NCI-H1436 (cell line): ENCODE results near the gene NDUFA11.

Experiments used
- DNase-seq: peaks from one replicate; lab custom pipeline; 2025; lab: John Stamatoyannopoulos, UW

Gene NDUFA11

DNA sequence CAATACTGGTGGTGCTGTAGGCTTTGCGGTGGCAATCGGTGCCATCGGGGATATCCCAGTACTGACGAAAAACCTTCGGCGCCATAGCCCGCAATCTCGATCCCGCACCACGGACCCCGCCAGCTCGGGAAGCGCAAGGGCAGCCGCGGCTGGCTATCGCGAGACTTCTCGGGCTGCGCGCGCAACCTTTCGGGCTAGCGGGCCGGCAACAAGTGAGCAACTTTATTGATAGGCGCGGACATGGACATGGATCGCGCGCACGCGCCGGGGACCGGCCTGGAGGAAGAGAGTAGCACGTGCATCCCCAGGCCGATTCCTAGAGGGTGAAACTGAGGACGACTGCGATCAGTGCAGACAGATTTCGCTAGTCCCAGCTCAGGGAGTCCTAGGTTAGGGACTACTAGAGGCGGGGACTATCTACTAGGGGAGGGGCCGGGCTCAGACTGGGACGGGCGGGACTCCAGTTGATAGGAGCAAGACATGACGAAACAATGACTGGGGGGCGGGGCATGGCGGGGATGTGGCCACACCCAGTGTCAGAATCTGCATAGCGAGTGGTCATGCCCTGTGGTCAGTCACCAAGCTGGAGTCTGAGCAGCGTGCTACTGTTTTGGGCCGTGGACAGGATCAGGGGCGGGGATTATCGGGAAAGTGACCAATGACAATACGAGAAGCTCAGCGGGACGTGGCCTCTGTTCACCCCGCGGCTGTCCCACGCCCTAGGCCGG is at the start of gene NDUFA11:
Gene NDUFA11, minus strand, starts transcription at position 167 of the 728 bp plus-strand sequence. Its CDS starts 82 bp downstream, at position 85.
- DNase-seq = peak; percentile 93

DNA sequence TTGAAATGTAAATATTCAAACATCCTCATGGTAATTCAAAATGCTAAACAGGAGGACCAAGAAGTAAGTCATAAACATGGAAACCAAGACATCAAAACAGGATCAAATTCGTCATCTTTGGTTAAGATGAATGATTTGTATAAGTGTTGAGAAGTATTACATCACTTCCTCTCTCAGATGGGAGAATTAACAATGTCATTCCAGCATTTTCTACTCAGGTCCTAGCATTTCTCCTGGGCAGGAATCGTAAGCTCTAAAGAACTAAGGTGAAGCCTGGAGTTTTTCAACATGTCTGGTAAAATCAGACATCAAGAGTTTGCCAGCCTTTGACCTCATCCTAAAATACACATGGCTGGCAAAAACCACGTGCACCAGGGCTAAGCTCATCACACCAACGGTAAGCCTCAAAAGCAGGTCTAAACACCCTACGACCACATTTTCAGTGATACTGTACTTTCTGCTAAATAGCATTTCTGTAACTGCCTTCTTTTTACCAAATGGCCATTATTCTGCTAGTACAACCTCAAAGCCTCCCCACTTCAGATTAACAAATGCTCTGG is 49.5 kb upstream of the NDUFA11 start:
- no peak for DNase-seq

DNA sequence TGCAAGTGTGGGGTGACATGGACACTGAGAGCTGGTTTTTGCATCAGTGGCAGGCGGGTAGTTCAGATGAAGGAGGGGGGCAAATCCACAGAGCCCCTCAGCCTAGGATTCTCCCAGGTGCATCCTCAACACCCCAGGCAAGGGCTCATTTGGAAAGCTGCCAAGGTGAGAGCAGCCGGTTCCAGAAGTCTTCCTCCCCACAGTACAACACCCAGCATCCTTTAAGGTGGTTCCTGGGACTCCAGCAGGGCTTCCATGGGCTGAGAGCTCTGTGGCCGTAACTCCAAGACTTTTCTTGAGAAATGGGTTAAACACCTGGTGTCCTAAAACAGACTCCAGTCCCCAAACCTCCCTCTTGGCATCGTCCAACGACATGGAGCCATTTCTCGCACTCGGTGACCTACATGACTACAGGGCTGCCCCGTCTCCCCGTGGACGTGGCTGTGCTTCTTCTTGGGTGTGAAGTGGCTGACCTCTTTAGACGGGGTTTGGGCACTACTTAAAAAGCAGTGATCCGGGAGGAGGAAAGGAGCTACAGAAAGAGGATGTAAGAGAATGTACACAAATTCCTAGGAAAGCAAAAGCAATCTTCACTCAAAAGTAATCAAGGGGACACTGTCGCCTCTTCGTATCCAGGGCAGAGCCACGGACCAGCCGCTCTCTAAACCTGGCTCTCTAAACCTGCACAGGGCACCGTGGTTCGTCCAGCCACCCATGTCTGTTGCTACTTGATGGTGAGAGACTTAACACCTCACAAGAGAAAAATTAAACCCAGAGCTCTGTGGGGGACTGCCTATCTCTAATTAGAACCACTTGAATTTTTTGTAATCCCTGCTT is 48.8 kb upstream of the NDUFA11 start:
- DNase-seq = no peak

DNA sequence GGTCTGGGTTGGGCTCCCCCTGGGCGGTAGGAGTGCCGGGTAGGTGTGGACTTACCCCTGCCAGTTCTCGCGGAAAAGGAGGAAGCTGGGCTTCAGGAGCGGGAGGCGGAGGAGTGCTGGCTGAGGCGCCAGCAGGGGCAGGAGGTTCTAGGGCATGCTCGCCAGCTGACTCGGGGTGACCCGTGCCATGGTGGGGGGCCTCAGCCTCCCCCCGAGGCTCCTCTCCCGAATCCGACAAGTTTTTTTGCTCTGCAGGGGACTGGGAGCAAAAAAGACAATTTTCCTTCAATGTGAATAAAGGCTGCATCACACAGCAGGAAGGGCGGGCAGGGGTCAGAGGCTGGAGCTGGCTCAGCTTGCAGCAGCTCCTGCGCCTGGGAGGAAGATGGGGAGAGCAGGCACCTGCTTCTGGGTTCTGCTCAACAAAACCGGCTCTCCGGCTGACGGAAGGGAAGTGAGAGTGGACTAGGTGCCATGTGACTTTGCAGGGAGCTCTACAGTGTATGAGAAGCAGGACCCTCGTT is 47.8 kb upstream of the NDUFA11 start:
- no peak for DNase-seq

DNA sequence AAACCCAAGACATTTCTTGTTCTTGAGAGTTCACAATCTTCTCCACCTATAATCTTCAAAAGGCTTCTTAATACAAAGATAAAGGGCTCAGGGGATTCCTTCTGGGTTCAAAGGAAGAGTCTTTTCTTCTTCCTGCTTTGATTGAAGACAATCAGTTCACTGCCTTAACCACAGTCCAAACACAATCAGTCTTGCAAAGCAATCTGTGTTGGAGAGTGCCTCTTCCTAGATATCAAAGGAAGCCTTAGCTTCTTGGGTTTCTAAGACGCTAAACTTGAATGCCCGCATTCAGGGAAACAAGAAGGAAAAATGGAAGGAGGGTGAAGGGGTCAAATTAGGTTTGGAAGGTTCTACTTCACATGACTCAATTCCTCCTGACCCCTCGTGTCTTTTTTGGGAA is 47.2 kb upstream of the NDUFA11 start:
- no peak for DNase-seq

DNA sequence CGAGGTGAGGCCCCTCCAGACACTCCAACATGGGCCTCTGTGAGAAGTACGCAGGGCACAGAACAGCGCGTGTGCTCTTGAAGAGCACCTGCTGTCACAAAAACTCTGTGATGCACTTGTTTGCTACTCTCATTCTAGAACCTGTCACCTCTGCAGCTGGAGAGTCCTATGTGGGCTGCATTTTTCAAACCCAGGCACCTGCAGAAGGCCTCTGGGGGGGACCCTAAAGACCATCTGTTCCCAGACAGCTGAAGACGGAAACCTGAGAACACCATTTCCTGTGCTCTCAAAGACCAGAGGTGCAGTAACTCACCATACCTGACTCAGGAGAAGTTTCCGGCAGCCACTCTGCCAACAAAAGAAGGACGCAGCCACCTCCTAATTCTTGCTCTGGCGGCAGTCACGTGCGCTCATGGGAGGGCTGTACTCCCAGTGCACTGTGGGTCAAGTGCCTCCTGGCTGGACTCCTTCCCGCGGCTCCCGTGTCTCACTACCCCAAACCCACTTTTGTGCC is 46.3 kb upstream of the NDUFA11 start:
- DNase-seq = peak; percentile 72

DNA sequence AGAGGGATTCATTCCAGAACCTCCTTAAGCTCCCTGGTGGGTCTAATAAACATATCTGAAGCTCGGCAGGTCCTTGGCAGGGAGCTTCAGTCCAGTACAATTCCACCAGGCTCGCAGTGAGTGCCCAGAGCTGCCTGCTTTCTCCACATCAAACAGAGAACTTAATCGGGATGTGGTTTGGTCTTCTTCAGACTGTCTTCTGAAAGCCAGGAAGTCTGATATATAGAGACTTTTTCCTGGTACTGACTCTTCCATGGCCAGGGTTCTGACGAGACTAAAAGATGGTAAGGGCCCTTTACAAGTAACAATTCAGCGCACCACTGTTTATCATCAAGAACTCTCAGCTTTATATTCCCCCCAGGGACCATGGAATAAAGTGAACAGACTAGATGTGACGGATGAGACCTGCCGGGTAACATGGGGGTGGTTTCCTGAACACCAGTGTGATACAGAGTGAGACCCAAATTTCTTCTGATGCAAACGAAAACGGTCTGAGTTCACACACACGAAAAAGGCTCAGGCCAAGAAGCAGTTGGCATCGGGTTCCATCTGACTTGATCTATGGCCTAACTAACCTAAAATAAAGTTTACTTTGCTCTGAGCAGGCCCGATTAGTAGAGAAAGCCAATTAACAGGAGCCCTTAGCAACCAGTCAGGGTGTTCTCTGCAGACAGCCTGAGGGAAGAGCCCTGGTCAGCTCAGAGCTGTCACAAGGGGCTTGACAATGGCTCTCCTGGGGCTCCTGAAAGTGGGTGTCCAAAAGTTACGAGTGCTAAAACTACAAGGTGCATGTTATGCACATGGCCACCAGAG is 45.4 kb upstream of the NDUFA11 start:
- no peak for DNase-seq

DNA sequence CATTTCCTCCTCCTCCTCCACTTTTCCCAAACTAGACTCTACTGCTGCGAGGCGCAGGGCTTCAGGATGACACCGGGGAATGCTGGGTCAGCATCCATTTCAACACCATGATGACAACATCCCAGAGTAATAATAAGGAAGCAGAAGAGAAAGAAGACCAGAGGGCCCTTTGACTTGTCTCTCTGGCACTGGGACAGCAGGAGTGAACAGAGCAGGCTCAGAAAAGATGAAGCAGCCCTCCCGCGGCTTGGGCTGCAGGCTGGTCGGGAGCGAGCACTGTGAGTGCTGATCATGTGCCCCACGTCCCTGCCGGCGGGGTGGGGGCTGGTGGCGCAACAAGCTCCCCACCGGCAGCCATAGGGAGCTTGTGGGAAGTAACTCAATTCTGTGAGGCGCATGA is 43.8 kb upstream of the NDUFA11 start:
- DNase-seq = no peak

DNA sequence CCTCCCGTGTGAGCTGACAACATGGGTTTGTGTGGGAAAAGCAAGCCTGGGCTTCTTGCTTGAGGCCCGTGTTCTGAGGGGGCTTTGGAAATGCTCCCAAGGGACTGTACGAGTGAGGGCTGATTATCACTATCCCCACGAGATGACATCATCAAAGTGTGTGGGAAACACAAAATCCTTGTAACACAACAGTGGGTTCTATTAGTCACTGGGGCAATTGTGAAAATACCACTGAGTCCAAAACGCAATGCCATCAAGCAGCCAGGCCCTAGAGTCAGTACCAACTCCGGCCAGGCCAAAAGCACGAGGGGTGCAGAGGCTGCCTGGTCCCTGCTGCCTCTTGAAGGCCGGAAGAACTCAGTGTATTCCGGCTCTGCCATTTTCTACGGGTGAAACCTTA is 40.0 kb upstream of the NDUFA11 start:
- no peak for DNase-seq

DNA sequence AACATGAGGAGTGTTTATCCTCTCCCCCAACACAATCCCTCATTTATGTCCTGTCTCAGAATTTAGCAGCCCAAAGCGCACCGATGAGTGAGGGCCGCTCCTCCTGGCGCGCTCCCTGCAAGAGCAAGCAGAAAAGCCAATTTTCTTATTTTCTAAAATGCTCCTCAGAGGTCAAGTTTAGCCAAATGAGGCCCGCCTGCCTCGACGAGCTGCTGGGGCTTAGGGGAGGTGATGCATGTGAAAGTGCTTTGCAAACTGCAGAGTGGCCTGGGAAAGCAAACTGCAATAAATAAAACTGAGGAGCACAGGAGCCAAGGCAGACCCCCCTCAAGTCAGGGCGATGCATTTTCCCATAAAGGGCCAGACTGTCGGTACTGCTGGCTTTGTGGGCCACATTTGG is 39.5 kb upstream of the NDUFA11 start:
- DNase-seq = no peak

DNA sequence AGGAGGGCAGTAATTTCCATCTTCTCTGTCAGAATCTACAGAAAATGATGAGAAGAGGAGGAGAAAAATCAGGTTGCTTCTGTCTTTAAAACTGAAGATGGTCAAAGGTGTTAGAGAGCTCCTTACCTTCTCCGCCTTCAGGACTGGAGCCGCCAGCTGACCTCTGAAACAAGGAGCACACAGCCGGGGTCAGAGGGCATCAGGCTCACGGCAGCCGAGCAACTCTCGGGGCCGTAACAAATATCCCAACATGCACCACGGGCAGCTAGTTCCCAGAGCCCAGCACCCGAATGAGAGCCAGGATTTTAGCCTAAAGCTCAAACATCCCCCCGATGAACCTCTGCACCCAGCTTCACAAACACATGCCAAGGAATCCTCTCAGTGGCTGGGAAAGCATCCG is 38.1 kb upstream of the NDUFA11 start:
- no peak for DNase-seq

DNA sequence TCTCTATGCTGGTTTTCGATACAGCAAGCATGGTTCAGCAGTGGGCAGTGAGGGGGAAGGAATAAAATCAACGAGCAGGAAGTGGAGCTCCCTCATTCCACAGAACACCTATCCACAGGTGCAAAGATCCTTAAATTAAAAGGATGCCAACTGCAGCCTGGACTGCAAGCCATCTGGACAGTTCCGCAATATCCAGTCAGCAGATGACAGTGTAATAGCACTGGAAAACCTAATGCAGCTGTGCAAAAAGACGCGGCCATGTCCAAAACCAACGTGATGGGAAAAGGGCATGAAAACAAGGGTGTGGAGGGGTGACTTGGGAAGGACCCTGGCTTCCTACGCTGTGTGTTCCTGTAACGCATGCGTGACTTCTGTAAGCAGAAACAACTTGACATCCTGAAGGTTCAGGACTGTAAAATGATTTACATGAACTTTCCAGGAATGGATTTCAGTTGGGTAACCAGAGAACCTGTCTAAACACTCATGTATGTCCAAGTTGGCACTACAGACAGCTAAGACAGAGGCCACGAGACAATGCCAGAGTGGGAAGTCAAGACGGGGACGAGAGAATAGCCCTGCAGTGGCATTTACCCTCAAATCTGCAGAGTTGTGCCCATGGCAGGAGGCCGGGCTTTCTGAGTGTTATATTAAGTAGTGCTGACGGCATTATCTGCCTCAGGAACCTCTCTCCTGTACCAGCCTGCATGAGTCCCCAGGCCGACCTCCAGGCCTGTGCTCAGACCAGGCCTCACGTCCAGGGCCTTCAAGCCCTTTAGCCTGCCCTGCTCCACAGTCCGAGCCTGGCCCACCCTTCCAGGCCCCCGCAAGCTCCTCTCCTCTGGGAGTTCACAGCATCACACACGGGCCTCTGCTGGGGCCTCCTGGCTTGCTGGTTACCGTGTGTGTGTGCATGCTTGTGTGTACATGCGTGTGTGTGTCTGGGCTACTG is 36.9 kb upstream of the NDUFA11 start:
- no peak for DNase-seq

DNA sequence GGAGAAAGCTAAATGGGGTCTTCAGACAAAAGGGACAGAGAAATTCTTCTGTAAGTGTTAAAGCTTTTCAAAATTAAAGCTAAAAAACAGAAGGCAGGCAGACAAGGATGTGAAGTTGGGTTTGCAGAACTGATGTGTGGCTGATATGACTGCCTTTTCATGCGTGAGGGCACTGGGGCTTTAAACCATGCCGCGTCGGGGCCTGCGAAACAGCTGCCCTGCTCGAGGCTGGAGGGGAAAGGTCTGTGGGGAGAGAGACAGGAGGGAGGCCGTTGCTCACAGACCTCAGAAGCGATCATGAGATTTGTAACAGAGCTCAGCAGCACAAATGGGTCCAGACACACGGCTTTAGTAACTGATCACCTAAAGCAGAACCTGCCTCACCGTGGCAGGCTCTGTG is 34.0 kb upstream of the NDUFA11 start:
- no peak for DNase-seq

DNA sequence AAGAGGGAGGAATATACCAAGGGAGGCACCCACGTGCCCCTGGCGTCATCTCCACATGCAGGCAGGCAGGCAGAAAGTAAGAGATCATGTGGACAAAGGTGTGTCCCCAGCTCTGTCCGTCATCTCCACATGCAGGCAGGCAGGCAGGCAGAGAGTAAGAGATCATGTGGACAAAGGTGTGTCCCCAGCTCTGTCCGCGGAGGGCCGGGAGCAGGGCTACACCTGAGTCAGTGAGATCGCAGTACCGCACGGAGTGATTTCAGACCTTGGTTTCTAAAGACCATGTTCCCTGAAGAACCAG is 32.7 kb upstream of the NDUFA11 start:
- no peak for DNase-seq

DNA sequence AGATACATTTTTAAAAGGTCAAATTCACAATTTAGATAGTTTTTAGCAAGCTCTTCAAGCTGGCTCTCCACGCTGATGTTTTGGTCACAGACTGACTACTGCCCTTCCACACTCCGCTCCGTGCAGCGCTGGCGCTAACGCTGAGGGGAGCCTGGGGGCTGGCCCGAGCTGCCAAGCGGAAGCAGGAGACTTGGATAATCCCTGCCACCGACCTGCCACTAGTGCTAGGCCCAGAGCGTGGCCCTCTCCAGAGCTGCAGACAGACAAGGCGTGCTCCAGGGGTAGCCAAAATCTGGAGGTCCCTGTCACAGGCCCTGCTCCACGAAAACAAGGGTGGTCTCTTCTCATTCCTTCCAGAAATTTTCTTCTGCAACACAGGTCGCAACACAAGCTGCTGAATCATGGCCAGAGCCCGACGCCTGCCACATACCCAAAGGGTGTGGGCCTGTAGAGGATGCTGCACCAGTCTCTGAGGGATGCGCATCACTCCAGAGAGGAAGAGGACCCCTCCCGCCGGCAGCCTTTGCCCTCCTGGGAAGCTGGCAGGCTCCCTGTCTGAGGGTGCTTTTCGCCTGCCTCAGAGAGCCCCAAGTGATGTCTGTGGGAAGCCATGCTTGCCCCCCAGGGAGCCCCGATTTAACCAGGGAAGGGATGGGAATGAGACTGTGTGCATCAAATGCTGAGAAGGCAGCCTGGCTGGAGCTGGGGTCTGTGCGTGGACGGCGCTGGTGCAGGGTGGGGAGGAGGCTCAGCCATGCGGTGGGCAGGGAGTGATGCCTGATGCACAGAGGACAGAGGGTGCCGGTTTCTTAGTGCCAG is 32.1 kb upstream of the NDUFA11 start:
- DNase-seq = no peak

DNA sequence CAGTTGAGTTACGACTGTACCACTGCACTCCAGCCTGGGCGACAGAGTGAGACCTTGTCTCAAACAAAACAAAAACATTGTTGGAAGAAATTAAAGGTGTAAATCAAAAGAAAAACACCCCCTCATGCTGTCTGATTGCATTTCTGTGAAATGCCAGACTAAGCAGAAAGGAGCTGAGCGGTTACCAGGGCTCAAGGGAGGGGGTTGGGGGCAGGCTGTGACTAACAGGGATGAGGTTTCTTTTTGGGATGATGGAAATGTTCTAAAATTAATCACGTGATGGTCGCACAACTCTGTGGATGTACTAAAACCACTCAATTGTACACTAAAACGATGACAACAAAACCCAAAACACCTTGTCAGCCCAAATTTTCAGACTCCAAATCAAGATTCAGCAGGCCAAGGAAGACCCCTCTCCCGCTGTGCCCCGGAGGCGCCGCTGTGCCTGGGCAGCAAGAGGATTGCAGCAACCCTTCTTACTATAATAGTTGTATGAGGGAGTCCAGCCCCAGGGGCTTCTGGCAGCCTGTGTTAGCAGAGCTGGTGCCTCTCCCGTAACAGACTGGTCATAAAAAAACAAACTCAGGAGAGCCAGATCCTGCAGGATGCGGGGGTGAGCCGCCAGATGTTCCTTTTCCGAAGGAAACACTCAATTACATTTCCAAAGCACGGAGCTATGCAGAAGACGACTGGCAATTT is 31.3 kb upstream of the NDUFA11 start:
- no peak for DNase-seq

DNA sequence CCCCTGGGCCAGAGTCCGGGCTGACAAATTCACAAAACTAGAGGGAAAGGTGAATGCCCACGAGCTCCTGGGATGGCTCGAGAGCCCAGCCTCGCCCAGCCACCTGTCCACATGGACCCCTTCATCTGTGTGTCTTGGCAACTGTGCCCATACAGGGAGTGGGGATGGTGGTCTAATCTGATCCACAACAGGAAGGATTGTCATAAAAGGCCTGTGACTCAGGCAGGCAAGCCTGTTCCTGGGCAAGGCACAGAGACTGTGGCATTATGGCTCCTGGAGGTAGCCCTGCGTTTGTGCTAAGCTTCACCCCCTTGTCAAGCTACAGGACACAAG is 30.4 kb upstream of the NDUFA11 start:
- DNase-seq = no peak

DNA sequence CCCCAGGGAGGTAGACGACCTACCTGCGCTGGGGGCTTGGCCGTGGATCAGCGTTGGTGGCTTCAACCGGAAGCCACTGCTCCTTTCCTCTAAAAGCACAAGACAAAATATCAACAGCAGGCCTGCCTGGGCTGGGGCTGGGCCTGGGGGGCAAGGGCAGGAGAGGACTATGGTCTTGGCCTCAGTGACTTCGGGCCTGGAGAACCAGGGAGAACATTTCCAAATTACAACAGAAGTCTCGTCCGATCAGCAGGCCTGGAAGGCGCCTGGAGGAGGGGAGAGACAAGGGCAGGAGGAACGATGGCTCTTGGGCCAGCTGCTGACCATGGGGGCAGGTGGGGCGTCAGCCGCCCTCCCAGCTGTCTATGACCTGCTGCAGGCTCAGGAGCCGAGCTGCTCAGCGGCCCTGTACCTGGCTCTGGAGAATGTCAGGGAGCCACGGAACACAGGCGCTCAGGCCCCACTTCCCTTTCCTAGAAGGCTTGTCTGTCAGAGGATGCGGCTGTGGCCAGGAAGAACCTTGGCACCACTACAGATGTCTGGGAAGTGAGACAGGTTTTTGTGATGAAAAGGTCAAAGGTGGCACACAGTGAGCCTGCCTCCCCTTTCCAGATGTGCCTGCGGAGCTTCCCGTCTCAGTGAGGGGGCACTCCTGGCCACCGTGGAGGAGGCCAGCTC is 29.9 kb upstream of the NDUFA11 start:
- no peak for DNase-seq
